Caco-2 (cell line): ENCODE results near the gene ATP13A1. TPM values are rescaled to one million over a fixed set of nuclear protein-coding genes. Genes with fewer than 3 reads are reported as not detected.

Source experiments
- BruUV-seq: library from RNA; stranded (reverse); fragments of 400-500 nt; replicated peaks from 2 replicates; lab custom pipeline; 2021; lab: Mats Ljungman, UMichigan
- CTCF ChIA-PET: fragments of 300-600 bp; sonication (Branson Sonifier 250); formaldehyde crosslinking; loops from one replicate; lab custom pipeline; 2022; ENCODE audit warnings: antibody characterized with exemption; lab: Charles Lee
- POLR2A ChIA-PET: fragments of 300-600 bp; sonication (Branson Sonifier 250); formaldehyde crosslinking; loops from one replicate; lab custom pipeline; 2022; ENCODE audit warnings: antibody characterized with exemption; lab: Charles Lee
- DNase-seq, 2 experiments: peaks; one replicate each; pipeline versions ENCODE4 v3.0.0 to v3.0.0-alpha.2; 2020 to 2022
- H3K27me3 ChIP-seq: replicated peaks from 2 replicates; pipeline ENCODE4 v1.6.0; 2011; ENCODE audit warnings: low read length; ENCODE audit not compliant: control insufficient read depth, insufficient read depth
- H3K36me3 ChIP-seq: 2 replicates; pipeline ENCODE4 v1.5.1; 2011; ENCODE audit warnings: low read length; ENCODE audit not compliant: control insufficient read depth, insufficient read depth
- H3K4me1 ChIP-seq: fragments of 250-450 bp; sonication (Bioruptor Pico); 2 replicates; pipeline ENCODE4 v1.5.1; 2020; ENCODE audit warnings: mild to moderate bottlenecking
- H3K4me3 ChIP-seq: 2 replicates; pipeline ENCODE4 v1.5.1; 2011; ENCODE audit warnings: low read depth, mild to moderate bottlenecking, control low read depth, low read length
- H3K9me3 ChIP-seq: fragments of 250-450 bp; sonication (Bioruptor Pico); 2 replicates; pipeline ENCODE4 v1.5.1; 2020; ENCODE audit warnings: mild to moderate bottlenecking, moderate library complexity
- H3K27ac Mint-ChIP-seq: one replicate; pipeline ENCODE4 v1.8.0; 2022; ENCODE audit warnings: mixed read lengths; ENCODE audit not compliant: unreplicated experiment
- H3K27me3 Mint-ChIP-seq: one replicate; pipeline ENCODE4 v1.8.0; 2022; ENCODE audit warnings: mixed read lengths; ENCODE audit not compliant: insufficient read depth, unreplicated experiment
- H3K36me3 Mint-ChIP-seq: one replicate; pipeline ENCODE4 v1.8.0; 2022; ENCODE audit warnings: mild to moderate bottlenecking, mixed read lengths; ENCODE audit not compliant: insufficient read depth, unreplicated experiment
- H3K4me1 Mint-ChIP-seq: one replicate; pipeline ENCODE4 v1.8.0; 2022; ENCODE audit warnings: low read depth, mixed read lengths; ENCODE audit not compliant: unreplicated experiment
- H3K4me3 Mint-ChIP-seq: one replicate; pipeline ENCODE4 v1.8.0; 2022; ENCODE audit warnings: mild to moderate bottlenecking, moderate library complexity, mixed read lengths; ENCODE audit not compliant: unreplicated experiment
- H3K9me3 Mint-ChIP-seq: one replicate; pipeline ENCODE4 v1.8.0; 2022; ENCODE audit warnings: mixed read lengths; ENCODE audit not compliant: unreplicated experiment
- CTCF ChIP-seq, 2 experiments: fragments of 200-600 bp in 1 of 2; IDR thresholded peaks; 1 replicate in 1 of 2; 2 replicates in 1 of 2; pipeline versions ENCODE4 v1.5.1 to v1.8.0; 2011 to 2022; ENCODE audit warnings: antibody characterized with exemption in 1 of 2, control low read depth in 1 of 2, inconsistent platforms in 1 of 2, low read depth in 1 of 2, low read length in 1 of 2, mild to moderate bottlenecking in 1 of 2, moderate library complexity in 1 of 2; ENCODE audit not compliant: insufficient read depth in 1 of 2, severe bottlenecking in 1 of 2, unreplicated experiment in 1 of 2
- intact Hi-C: fragments of 100-400 bp; cut with micrococcal nuclease; formaldehyde crosslinking; loops from one replicate; pipeline ENCODE4 v1.10.0; 2022; ENCODE audit not compliant: unreplicated experiment
- total RNA-seq: library from RNA; stranded (reverse); gene quantifications from 2 replicates; pipeline ENCODE4 v1.2.3, GENCODE V29; 2022

The ATP13A1 gene
- total RNA-seq, 1 experiment from 2014 or later, result 83.0 TPM

GRCh38 chr19:19656451-19657396 is 6.8 kb downstream of the ATP13A1 start:
- ChIA-PET CTCF (no interaction called here), POLR2A (no interaction called here)
- H3K27ac Mint-ChIP-seq, result no peak overlapping the region
- no peak for DNase-seq
- no peak overlapping the region for H3K4me3 Mint-ChIP-seq
- TF ChIP-seq CTCF (IDR thresholded peaks at IDR 0.05; ENCODE audit: insufficient read depth in 1 of 2, low read depth in 1 of 2, low read length in 1 of 2, severe bottlenecking in 1 of 2, unreplicated experiment in 1 of 2), result no peak
- intact Hi-C loops, result no loop called here
- H3K36me3 ChIP-seq, result peaks cover 2% of the 10 kb centered on the region
- H3K27me3 Mint-ChIP-seq, result no peaks in the 10 kb centered on the region
- H3K9me3 ChIP-seq, result no peaks in the 10 kb centered on the region
- no peaks in the 10 kb centered on the region for H3K9me3 Mint-ChIP-seq
- no peaks in the 10 kb centered on the region for H3K4me1 Mint-ChIP-seq
- BruUV-seq, result no TSS peak
- no peaks in the 10 kb centered on the region for H3K27me3 ChIP-seq
- no peak overlapping the region for H3K4me3 ChIP-seq
- peaks cover 37% of the 10 kb centered on the region for H3K36me3 Mint-ChIP-seq
- no peaks in the 10 kb centered on the region for H3K4me1 ChIP-seq

- DNase-seq, result no peak
- no peaks in the 10 kb centered on the region for H3K4me1 ChIP-seq
- H3K4me3 ChIP-seq, result no peak overlapping the region
- CTCF ChIA-PET, result no interaction called here
- no peaks in the 10 kb centered on the region for H3K9me3 ChIP-seq
- Mint-ChIP-seq H3K9me3 (no peaks in the 10 kb centered on the region), H3K4me3 (no peak overlapping the region), H3K27me3 (no peaks in the 10 kb centered on the region), H3K36me3 (peaks cover 43% of the 10 kb centered on the region), H3K4me1 (no peaks in the 10 kb centered on the region), H3K27ac (no peak overlapping the region)
- intact Hi-C loops, result no loop called here
- no TSS peak for BruUV-seq
- peaks cover 2% of the 10 kb centered on the region for H3K36me3 ChIP-seq
- H3K27me3 ChIP-seq, result no peaks in the 10 kb centered on the region
- POLR2A ChIA-PET, result no interaction called here
- TF ChIP-seq CTCF (IDR thresholded peaks at IDR 0.05; ENCODE audit: insufficient read depth in 1 of 2, low read depth in 1 of 2, low read length in 1 of 2, severe bottlenecking in 1 of 2, unreplicated experiment in 1 of 2), result no peak
These were observed 7.7 kb downstream of the ATP13A1 start for GRCh38 chr19:19655641-19656343.

DNA sequence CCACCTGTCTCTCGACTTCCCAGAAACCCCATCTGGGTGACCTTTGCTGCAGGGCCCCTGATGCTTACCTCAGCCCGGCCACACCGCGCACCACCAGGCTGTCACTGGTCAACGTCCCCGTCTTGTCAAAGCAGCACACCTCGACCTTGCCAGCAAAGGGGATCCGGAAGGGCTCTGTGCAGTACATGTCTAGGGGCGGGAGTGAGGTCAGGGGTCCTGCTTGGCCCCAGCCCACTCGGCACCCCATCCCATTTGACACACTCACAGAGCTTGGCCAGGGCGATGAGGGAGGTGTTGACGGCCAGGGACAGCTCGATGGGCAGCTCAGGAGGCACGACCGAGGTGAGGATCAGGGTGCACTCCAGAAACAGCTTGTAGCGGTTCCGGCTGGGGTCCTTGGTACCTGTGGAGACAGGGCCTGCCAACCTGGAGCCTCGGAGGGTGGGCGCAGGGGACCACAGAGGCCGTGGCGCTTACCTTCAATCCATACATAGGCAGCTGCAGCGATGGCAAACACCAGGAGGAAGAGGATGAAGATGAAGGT is 8.4 kb downstream of the ATP13A1 start:
- no TSS peak for BruUV-seq
- intact Hi-C loops, result no loop called here
- no peak overlapping the region for H3K4me3 ChIP-seq
- Mint-ChIP-seq H3K27me3 (no peaks in the 10 kb centered on the region), H3K4me1 (no peaks in the 10 kb centered on the region), H3K27ac (no peak overlapping the region), H3K9me3 (no peaks in the 10 kb centered on the region), H3K36me3 (peaks cover 47% of the 10 kb centered on the region), H3K4me3 (no peak overlapping the region)
- ChIA-PET POLR2A (no interaction called here), CTCF (no interaction called here)
- H3K9me3 ChIP-seq, result no peaks in the 10 kb centered on the region
- DNase-seq, result no peak
- peaks cover 2% of the 10 kb centered on the region for H3K36me3 ChIP-seq
- H3K4me1 ChIP-seq, result no peaks in the 10 kb centered on the region
- no peak for TF ChIP-seq CTCF (IDR thresholded peaks at IDR 0.05; ENCODE audit: insufficient read depth in 1 of 2, low read depth in 1 of 2, low read length in 1 of 2, severe bottlenecking in 1 of 2, unreplicated experiment in 1 of 2)
- no peaks in the 10 kb centered on the region for H3K27me3 ChIP-seq
